ENCODE results near the gene DTWD1. TPM values are rescaled to one million over a fixed set of nuclear protein-coding genes. Genes with fewer than 3 reads are reported as not detected.

The DTWD1 gene
- total and polyA plus RNA-seq, 2 of the 4 experiments (the other 2 are of a cell fraction) = 19.9 to 20.1 TPM

- H3K79me1 ChIP-seq (ENCODE audit: low read depth in 1 of 2, low read length in 2 of 2) = peaks cover 16 to 35% of the 10 kb centered on the region in 2 experiments
- TF ChIP-seq SMC3 (IDR thresholded peaks at IDR 0.05; ENCODE audit: low read depth, low read length) (no peak), MAZ (IDR thresholded peaks at IDR 0.05; ENCODE audit: borderline replicate concordance, low read depth, low read length) (no peak), USF2 (IDR thresholded peaks at IDR 0.05; ENCODE audit: low read depth, low read length) (no peak), MAFK (IDR thresholded peaks at IDR 0.05; ENCODE audit: low read depth, low read length) (no peak), BHLHE40 (IDR thresholded peaks at IDR 0.05; ENCODE audit: low read depth, low read length) (no peak), MXI1 (IDR thresholded peaks at IDR 0.05; ENCODE audit: borderline replicate concordance, low read depth, low read length) (no peak), CEBPB (IDR thresholded peaks at IDR 0.05; ENCODE audit: low read depth, low read length) (no peak), RAD21 (IDR thresholded peaks at IDR 0.05; ENCODE audit: low read length) (no peak)
- TF ChIP-seq, protein P1, sequence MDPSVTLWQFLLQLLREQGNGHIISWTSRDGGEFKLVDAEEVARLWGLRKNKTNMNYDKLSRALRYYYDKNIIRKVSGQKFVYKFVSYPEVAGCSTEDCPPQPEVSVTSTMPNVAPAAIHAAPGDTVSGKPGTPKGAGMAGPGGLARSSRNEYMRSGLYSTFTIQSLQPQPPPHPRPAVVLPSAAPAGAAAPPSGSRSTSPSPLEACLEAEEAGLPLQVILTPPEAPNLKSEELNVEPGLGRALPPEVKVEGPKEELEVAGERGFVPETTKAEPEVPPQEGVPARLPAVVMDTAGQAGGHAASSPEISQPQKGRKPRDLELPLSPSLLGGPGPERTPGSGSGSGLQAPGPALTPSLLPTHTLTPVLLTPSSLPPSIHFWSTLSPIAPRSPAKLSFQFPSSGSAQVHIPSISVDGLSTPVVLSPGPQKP (IDR thresholded peaks at IDR 0.05; ENCODE audit: borderline replicate concordance, low read depth, low read length) = no peak
- H3K9ac ChIP-seq (ENCODE audit: low read depth, low read length) = peak overlapping the region; percentile 92
- peak overlapping the region; percentile 79 for H4K91ac ChIP-seq (ENCODE audit: insufficient read depth, low read depth, low read length)
- no TSS peak for BruUV-seq (replicated peaks)
- DNase-seq (no peak), ATAC-seq (ENCODE audit: low read depth) (no peak)
- peak overlapping the region; percentile 79 for H3K18ac ChIP-seq (ENCODE audit: low read depth, low read length)
- peak overlapping the region; percentile 88 for H2BK120ac ChIP-seq (ENCODE audit: low read depth, low read length)
- dilution Hi-C loops (cut with HindIII; ENCODE audit: low sequenced_read_pairs, unreplicated experiment) (no loop called here), in situ Hi-C loops (cut with MboI; ENCODE audit: low sequenced_read_pairs) (loop anchor here (25.0 kb wide), 1 partner anchor 384 kb away; no protein-coding TSS in a partner anchor), intact Hi-C loops (cut with micrococcal nuclease) (loop anchor here (1.0 to 5.0 kb wide), 8 partner anchors 129 to 516 kb away; no protein-coding TSS in a partner anchor)
- H3K4me3 ChIP-seq (ENCODE audit: insufficient read depth, low read depth, low read length) = peak overlapping the region; percentile 77
- CTCF ChIA-PET = interaction anchor here (0.6 kb wide), 1 partner anchor 353 kb away, joined by 3 read pairs; no protein-coding TSS in a partner anchor
- peak overlapping the region; percentile 90 for H3K14ac ChIP-seq (replicated peaks; ENCODE audit: low read depth, low read length)
- no peaks in the 10 kb centered on the region for H3K9me1 ChIP-seq (ENCODE audit: insufficient read depth, low read length)
- peak overlapping the region; percentile 73 for H2AK9ac ChIP-seq (replicated peaks; ENCODE audit: low read depth, low read length, poor library complexity)
- no peak overlapping the region for H2AFZ ChIP-seq (replicated peaks; ENCODE audit: low read length, poor library complexity)
- peaks cover 7% of the 10 kb centered on the region for H3K36me3 ChIP-seq (ENCODE audit: control insufficient read depth, insufficient read depth, low read length)
- H3K4me2 ChIP-seq (ENCODE audit: low read depth, low read length) = peak overlapping the region; percentile 99
- H3K4me1 ChIP-seq (ENCODE audit: control insufficient read depth, insufficient read depth, low read length) = peaks cover 3% of the 10 kb centered on the region; the same call in 1 of the 2 replicates
- H3K23ac ChIP-seq (ENCODE audit: low read depth, low read length) = peak overlapping the region; percentile 88
- H2BK15ac ChIP-seq (ENCODE audit: low read depth, low read length) = peak overlapping the region; percentile 54; the same call in 2 of the 3 replicates
- peak overlapping the region; percentile 98 for H4K5ac ChIP-seq (ENCODE audit: low read depth, low read length)
- no peaks in the 10 kb centered on the region for H4K20me1 ChIP-seq (ENCODE audit: insufficient read depth, low read length)
- peaks cover 5% of the 10 kb centered on the region for H3K9me3 ChIP-seq (ENCODE audit: control insufficient read depth, insufficient read depth, low read length)
- H4K8ac ChIP-seq (ENCODE audit: low read depth in 2 of 2, low read length in 2 of 2) = peak overlapping the region; percentile 71 to 93
- peak overlapping the region; percentile 59 for H2AK5ac ChIP-seq (ENCODE audit: low read depth, low read length)
- H2BK20ac ChIP-seq (ENCODE audit: low read depth, low read length) = peak overlapping the region; percentile 48; the same call in 1 of the 2 replicates
- POLR2A ChIA-PET (ENCODE audit: unreplicated experiment) = interaction anchor here (0.5 to 1.5 kb wide), 3 partner anchors 141 to 432 kb away, joined by 3 to 4 read pairs (median 3); no protein-coding TSS in a partner anchor
- H3K27ac ChIP-seq (ENCODE audit: insufficient read depth, low read length) = peak overlapping the region; percentile 95
- peak overlapping the region; percentile 94 for H2BK5ac ChIP-seq (ENCODE audit: low read depth, low read length, poor library complexity, severe bottlenecking)
- peak overlapping the region; percentile 88 for H3K4ac ChIP-seq (ENCODE audit: low read depth, low read length)
- peak overlapping the region; percentile 91 for H3K56ac ChIP-seq (ENCODE audit: extremely low read depth, insufficient read depth, low read length)
- 0% methylated on average over 4 of the region's 8 CpGs; no CpG with 5 or more reads in 1 of the 2 experiments for WGBS, 2 experiments (ENCODE audit: extremely low coverage in 2 of 2, insufficient read length in 1 of 2)
- no peaks in the 10 kb centered on the region for H3K27me3 ChIP-seq (ENCODE audit: control insufficient read depth, insufficient read depth, low read length)
Observed at GRCh38 chr15:49621401-49621811, 558 bp downstream of the DTWD1 start.
